GM19438 (cell line): Measurements from ENCODE around the gene CCDC154.
"Not testable (repeated sequence)": the region's sequence is repeated elsewhere in the genome, so short reads cannot be mapped to it uniquely, and the experiment has no call there.

Experiments used
- ATAC-seq: cut with Tn5 transposase; IDR thresholded peaks from one replicate; pipeline ENCODE4 v1.9.1; 2021; ENCODE audit warnings: low read depth; ENCODE audit not compliant: unreplicated experiment

CCDC154 gene, protein sequence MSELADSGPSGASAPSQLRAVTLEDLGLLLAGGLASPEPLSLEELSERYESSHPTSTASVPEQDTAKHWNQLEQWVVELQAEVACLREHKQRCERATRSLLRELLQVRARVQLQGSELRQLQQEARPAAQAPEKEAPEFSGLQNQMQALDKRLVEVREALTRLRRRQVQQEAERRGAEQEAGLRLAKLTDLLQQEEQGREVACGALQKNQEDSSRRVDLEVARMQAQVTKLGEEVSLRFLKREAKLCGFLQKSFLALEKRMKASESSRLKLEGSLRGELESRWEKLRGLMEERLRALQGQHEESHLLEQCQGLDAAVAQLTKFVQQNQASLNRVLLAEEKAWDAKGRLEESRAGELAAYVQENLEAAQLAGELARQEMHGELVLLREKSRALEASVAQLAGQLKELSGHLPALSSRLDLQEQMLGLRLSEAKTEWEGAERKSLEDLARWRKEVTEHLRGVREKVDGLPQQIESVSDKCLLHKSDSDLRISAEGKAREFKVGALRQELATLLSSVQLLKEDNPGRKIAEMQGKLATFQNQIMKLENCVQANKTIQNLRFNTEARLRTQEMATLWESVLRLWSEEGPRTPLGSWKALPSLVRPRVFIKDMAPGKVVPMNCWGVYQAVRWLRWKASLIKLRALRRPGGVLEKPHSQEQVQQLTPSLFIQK

DNA sequence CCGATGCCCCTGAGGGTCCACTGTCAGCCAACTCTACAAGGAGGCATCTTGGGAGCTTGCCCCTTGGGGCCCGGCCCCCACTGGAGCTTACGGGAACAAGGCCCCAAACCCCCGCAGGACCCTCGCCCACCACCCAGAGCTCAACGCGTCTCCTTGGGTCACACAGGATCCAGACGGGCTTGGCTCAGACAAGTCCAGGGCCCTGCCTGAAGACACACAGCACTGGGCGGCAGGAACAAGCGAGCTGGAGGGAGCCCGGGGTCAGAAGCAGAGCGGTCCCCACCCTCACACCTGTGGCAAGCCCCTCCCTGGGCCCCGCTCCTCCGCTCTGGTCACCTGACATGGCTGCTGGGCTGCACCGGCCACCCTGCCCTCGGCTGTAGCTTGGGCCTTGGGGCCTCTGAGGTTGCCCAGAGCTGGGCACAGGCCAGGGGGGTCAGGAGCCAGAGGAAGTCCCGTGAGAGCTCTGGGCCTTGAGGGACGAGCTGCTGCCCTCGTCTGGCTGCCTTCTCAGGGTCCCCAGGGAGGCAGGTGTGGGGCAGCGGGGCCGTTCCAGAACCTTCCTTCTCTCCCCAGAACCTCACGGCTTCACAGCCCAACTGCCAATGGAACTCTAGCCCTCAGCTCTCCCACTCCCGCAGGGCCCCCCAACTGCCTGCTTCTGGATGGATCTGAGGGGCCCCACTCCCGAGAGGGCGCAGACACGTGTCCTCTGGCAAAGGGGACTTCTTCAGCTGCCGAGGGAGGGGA is at the start of gene CCDC154:
Gene CCDC154 (minus strand): TSS at position 577 of the 750 bp plus-strand sequence. CDS start 234 bp downstream, at position 343.
- no peak for ATAC-seq

DNA sequence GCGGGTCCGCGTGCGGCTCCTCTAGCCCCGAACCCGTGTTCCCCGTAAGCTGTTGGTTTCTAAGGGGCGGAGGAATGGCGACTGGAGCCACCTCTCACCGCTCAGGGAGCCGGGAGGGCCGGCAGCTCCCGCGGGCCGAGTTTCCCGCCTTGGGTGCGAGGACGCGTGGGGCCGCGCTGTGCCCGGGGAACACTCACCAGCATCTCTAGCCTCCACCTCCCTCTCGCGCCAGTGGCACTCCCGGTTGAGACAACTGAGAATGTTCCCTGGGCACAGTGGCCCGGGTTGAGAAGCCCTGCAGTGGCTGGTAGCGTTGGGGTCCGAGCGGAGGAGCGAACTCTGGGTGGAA is 49.4 kb upstream of the CCDC154 start:
- ATAC-seq: no peak

DNA sequence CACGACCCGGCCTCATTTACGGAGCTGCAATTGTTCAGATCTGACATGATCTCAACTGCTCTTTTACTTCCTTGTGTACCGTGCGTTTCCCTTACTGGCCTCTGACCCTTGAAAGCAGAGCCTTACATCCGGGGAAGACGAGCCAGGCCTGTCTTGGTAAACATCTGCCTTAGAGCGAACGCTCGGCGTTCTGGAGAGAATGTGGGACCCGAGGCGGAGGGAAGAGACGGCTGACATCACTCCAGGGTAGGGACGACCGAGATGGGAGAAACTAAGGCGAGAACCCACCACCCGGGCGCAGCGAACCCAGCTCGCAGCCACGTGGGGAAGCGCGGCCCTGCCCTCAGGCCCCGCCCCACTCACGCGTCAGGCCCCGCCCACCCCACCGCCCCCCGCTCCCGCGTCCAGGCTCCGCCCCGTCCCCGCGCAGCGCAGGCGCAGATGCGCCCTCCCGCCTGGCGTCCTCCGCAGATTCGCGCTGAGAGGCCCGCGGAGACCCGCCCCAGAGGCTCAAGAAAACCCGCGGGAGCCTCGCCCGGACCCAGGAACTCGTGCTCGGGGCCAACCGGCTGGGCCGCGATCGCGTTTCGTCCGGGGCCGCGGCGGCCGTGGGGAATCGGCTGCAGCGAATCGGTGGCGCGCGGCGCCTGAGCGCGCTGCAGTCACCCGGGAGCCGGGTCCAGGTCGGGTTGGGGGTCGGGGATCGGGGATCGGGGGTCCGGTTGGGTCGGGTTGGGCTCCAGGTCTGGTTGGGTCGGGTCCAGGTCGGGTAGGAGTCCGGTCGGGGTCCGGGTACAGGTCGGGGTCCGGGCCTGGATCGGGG is 48.8 kb upstream of the CCDC154 start, which contains the start of gene TELO2:
Gene TELO2 (plus strand): TSS at position 438 of the 823 bp plus-strand sequence. CDS start 922 bp downstream, outside the sequence.
- ATAC-seq: peak; percentile 59

DNA sequence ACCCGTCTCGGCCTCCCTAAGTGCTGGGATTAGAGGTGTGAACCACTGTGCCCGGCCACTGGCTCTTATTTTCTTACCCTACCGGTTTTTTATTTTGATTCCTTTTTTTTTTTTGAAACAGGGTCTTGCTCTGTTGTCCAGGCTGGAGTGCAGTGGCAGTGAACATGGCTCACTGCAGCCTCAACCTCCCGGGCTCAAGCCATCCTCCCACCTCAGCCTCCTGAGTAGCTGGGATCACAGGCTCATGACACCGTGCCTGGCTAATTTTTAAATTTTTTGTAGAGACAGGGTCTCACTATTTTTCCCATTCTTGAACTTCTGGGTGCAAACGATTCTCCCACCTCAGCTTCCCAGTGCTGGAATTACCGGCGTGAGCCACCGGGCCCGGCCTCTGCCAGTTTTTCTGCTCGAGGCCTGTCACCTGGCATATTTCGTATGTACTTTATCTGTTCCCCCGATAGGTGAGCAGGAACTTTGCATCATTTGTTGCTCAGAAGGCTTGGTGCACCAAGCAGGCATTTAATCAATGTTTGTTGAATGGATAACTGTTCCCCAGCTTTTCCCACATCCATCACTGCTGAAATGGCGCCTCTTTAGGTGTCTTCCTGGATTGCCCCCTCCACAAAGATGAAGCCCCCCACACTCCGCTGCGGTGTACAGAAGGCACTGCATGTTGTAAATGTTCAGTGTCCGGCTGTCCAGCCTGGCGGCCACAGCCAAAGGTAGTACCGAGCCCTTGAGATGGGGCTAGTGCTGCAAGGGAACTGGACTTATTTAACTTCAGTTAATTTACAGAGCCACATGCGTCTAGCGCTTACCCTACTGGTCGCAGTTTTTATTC is 47.9 kb upstream of the CCDC154 start:
- no peak for ATAC-seq

DNA sequence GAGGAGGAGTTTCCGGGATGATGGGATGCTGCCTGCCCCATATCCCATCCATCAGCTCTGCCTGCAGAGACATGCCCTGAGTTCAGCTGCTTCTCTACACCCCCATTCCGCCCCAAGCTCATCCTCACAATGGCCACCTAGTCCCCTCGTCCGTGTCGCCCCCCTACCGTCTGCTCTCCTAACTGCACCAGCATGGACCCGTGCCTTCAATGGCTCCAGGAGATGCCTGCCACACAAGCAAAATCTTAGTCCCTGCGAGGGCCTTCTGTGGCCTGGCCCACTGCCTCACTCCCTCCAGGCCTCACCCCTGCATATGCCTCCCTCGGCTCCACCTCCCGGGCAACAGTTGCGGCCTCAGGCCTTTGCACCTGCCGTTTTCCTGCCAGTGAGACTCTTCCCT is 47.0 kb upstream of the CCDC154 start:
- ATAC-seq: no peak

DNA sequence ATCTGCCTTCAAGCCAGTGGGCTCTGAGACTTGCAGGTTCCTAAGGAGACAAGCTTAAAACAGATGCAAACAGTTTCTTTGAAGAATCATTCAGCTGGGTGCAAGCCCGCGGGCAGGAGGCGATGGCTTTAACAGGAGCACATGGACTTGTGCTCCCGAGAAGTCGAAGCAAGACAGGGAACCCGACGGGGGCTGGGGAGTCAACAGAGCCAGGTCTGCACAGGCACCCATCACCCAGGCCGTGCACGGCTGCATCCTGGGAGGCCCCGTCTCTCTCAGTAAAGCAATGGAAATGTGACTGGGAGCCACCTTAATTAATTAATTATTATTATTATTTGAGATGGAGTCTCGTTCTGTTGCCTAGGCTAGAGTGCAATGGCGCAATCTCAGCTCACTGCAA is 44.7 kb upstream of the CCDC154 start:
- no peak for ATAC-seq

DNA sequence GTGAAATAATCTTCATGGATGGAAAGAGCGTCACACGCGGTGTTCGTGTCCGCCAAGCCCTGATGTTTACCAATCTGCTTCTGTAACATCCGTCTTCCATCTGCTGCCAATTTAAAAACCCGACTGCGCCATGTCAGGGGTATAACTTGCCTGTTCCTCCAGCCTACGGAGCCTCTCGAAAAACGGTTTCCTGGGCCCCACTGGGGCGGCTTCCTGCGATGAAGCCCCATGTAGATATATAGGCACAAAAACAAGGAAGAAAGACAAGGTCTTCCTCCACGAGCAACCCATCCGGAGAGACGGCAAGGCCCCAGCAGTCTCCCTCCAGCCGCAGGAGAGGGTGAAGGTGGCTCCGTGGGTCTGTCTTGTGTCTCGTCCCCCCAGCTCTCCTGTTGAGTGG is 44.3 kb upstream of the CCDC154 start, which contains the start of gene PTX4:
Gene PTX4 (minus strand): TSS at position 326 of the 400 bp plus-strand sequence. CDS start 35 bp downstream, at position 291.
- no peak for ATAC-seq

DNA sequence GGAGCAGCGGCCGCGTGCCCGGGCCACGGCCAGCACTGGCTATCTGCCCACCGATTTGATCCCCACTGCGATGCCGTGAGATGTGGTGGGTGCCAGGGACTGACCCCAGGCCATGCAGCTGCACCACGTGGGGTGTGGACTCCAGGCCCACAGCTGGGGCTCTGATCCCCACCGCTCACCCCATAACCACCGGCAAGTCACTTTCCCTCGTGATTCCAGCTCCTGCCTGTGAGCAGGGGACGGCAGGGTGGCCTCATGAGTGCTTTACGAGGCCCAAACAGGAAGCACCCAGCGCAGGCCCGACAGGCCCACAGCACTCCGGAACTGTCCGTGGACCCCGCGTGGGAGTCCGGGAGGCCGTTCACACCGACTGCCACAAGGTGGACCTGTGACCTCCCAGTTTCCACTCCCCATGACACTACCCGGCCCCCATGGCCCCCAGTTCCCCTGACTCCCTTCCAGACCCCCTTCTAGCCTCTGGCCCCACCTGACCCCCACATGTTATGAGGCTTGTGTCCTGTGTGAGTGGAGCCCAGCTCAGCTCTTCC is 43.8 kb upstream of the CCDC154 start:
- no peak for ATAC-seq

DNA sequence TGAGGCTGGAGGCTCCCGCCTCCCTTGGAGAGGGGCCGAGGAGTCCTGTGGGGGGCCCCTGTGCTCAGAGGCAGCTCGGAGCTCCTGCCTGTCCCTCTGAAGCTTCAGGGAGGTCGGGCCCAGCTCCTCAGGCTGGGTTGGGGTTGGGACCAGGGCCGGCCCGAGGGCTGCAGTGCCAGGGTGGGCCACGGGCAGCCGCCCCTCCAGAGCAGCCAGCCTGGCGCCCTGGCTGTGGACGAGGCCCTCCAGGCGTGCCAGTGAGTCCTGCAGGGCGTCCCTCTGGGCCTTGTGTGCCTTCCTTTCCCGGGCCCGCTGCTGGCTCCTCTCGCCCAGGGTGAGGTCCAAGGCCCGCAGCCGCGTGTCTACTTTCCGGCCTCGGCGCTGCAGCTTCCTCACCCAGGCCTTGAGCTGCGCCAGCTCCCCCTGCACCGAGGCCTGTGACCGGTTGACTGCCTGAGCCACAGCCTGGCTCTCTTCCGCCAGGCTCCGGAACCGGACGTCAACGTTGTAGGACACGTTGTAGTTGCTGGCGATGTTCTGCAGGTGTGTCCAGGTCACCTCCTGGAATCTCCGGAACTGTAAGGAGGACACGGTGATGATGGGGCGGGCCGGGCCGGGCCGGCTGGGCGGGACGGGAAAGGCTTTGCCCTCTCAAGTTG is 43.2 kb upstream of the CCDC154 start:
- no peak for ATAC-seq

DNA sequence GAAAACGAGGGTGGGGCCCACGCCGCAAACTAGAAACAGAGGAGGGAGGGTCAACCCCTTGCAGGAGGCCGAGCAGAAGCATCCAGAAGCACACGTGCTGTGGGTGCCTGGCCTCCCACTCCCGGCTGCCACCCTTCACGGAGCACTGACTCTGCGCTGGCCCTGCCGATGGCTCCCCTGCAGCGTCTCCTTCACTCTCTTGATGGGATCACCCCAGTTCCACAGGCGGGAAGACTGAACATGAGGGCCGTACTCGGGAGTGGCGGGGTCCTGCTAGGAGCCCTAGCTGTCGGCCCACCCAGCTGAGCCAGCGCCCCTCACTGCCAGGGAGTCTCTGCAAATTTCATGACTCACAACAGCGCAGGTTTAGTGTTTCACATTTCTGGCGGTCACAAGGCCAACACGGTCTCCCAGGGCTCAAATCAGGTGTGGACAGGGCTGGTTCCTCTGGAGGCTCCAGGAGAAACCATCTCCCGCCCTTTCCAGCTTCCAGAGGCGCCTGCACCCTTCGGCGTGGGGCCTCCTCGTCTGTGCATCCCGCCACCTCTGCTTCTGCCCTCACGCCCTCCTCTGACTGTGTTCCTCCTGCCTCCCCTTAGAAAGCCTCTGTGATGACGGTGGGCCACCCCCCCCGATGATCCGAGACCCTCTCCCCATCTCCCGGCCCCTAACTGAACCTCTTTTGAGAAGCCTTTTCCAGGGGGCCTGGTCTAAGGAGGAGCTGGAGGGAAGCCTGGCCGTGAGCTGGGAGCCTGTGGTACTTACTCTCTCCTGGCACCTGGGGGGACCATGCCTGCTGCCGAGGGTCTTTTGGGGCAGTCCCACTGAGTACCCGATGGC is 42.4 kb upstream of the CCDC154 start:
- ATAC-seq: no peak

DNA sequence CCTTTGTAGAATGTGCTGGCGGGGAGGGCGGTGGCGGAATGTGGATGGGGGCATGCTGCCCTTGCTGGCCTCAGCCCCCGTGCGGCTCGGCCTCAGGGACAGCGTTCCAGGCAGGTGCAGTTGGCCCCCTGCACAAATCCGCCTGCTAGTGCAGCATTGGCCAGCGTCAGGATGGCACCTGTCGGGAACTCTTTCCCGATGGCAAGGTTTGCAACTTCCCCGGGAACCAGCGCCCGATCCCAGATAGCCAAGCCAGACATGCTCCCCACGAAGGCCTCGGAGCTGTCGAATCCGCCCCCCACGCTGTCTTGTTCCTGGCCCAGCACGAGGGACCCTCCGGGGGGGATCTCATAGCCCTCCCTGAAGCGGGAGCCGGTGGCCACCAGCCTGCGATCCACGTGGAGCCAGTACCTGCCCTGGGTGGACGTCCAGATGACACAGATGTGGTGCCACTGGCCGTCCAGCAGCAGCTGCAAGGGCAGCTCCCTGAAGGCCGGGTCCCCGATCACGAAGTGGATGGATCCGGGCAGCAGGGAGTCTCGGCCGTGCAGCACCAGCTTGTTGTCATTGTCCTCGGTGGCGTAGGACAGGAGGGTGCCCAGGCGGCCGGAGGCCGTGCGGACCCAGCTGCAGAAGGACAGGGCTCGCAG is 41.6 kb upstream of the CCDC154 start:
- ATAC-seq: no peak

DNA sequence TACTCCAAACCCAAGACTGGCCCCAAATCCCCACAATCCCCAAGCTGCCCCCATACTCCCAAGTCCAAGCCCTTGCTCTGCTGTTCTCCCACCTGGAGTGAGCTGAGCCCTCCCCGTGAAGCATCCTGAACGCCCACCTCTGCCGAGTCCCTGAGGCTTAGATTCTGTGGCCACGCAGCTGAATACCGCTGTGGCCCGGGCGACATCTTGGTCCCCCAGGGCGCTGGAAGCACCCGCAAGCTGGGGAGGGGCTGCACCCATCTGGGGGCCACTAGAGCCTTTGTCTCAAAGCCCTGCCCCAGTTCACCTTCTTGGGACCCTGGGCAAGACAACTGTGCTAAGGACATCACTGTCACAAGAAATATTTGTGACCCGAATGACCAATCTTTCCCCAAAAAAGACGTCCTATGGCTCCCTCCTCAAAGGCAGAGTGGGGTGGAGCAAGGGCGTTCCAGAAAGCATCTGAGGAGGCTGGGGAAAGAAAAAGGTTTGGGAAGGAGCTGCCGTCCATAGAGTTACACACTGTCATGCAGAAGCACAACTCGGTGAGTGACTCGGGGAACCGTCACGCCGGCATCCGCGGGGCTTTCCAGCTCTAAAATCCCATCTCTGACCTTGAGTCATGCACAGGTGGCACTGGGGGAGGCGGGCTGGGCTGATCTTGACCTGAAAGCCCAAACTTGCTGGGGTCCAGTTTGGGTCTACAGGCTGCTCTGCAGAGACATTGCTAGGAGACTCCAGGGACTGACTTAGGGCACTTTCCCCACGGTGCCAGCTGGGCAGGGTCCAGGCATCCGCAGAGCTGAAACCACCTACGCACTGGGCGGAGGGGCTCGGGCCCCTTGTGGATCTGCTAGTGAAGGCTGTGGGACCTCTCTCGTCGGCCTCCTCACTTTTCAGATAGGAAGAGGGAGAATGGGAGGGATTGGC is 37.8 kb upstream of the CCDC154 start:
- ATAC-seq: no peak

DNA sequence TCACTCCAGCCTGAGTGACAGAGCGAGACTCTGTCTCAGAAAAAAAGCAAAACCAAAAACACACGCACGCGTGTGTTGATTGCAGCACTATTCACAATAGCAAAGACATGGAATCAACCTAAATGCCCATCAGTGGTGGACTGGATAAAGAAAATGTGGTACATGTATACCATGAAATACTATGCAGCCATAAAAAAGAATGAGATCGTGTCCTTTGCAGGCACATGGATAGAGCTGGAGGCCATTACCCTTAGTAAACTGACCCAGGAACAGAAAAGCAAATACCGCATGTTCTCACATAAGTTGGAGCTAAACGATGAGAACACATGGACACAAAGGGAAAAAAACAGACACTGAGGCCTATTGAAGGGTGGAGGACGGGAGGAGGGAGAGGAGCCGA is 34.6 kb upstream of the CCDC154 start:
- not testable (repeated sequence) for ATAC-seq

DNA sequence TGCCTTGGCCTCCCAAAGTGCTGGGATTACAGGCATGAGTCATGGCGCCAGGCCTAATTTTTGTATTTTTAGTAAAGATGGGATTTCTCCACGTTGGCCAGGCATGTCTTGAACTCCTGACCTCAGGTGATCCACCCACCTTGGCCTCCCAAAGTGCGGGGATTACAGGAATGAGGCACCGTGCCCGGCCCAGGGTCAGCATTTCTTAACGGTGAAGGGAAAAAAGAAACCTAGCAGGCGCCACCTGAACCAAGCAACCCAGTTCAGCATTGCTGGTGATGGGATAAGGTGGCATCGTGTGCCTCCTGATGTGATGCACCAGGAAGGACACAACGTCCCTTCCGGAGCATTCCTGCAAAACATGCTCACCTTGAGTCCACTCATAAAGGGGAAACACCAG is 32.7 kb upstream of the CCDC154 start:
- ATAC-seq: no peak

DNA sequence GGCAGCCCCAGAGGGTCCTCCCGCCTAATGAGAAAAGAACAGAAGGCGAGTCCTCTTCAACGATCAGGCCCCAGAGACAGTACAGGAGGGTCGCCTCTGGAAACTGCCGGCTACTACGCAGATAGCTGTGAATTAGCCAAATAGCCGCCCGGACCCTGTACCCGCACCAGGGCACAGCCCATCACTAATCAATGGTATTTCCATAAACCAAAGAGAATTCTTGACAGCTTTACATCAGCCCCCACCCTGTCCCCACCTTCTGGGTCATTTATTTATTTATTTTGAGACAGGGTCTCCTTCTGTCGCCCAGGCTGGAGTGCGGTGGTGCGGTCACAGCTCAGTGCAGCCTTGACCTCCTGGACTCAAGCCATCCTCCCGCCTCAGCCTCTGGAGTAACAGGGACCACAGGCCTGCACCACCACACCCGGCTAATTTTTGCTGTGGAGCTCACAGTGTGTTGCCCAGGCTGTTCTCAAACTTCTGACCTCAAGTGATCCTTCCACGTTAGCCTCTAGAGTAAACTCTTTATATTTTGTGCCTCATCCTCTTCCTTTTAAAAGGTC is 31.3 kb upstream of the CCDC154 start:
- ATAC-seq: no peak
